Fibroblast of lung (primary cell): ENCODE results near the gene PTF1A.

Experiments
- EZH2 ChIP-seq: IDR thresholded peaks from 2 replicates; pipeline ENCODE4 v1.5.1; 2012; ENCODE audit warnings: low read length, control low read depth, mild to moderate bottlenecking; ENCODE audit errors: missing control alignments
- TF ChIP-seq, protein P1 (sequence below), 2 donors: IDR thresholded peaks in 1 of 2; conservative IDR thresholded peaks in 1 of 2; 1 replicate in 1 of 2; 2 replicates in 1 of 2; pipeline ENCODE4 v1.5.1; 2011 to 2012; ENCODE audit warnings: low read length in 2 of 2, control low read depth in 1 of 2, inconsistent platforms in 1 of 2, low read depth in 1 of 2, mild to moderate bottlenecking in 1 of 2

GRCh38 chr10:23174977-23175512 lies 17.1 kb upstream of the PTF1A start:
- no peak for TF ChIP-seq EZH2
- TF ChIP-seq, protein P1, sequence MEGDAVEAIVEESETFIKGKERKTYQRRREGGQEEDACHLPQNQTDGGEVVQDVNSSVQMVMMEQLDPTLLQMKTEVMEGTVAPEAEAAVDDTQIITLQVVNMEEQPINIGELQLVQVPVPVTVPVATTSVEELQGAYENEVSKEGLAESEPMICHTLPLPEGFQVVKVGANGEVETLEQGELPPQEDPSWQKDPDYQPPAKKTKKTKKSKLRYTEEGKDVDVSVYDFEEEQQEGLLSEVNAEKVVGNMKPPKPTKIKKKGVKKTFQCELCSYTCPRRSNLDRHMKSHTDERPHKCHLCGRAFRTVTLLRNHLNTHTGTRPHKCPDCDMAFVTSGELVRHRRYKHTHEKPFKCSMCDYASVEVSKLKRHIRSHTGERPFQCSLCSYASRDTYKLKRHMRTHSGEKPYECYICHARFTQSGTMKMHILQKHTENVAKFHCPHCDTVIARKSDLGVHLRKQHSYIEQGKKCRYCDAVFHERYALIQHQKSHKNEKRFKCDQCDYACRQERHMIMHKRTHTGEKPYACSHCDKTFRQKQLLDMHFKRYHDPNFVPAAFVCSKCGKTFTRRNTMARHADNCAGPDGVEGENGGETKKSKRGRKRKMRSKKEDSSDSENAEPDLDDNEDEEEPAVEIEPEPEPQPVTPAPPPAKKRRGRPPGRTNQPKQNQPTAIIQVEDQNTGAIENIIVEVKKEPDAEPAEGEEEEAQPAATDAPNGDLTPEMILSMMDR (conservative IDR thresholded peaks at IDR 0.05 in 1 of 2, IDR thresholded peaks at IDR 0.05 in 1 of 2; ENCODE audit: low read depth in 1 of 2, low read length in 2 of 2) = no peak
